ENCODE data around the gene ADAM8.

The ADAM8 gene

DNA sequence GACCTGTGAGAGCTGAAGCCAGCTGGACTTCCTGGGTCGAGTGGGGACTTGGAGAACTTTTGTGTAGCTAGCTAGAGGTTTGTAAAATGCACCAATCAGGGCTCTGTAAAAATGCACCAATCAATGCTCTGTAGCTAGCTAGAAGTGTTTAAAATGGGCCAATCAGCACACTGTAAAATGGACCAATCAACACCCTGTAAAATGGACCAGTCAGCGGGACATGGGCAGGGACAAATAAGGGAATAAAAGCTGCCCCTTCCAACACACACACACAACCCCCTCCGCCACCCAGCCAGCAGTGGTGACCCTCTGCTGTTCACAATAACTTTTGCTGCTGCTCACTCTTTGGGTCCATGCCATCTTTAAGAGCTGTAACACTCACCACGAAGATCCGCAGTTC is 39.2 kb upstream of the ADAM8 start:
- H3K27ac ChIP-seq (ENCODE audit: low read length): no peak overlapping the region
- peaks cover 8% of the 10 kb centered on the region for H3K27me3 ChIP-seq (ENCODE audit: low read depth, low read length)
- peaks cover 0 to 7% of the 10 kb centered on the region in 2 donors for H3K4me1 ChIP-seq (ENCODE audit: control insufficient read depth in 1 of 2, insufficient read depth in 2 of 2, low read length in 2 of 2)
- H3K9me3 ChIP-seq (ENCODE audit: control insufficient read depth in 1 of 2, low read length in 2 of 2): peaks cover 0 to under 1% of the 10 kb centered on the region in 2 donors
- H3K36me3 ChIP-seq (ENCODE audit: control insufficient read depth in 1 of 2, insufficient read depth in 2 of 2, low read length in 2 of 2): peaks cover 0 to 22% of the 10 kb centered on the region in 2 donors
- H3K4me3 ChIP-seq (ENCODE audit: low read depth in 1 of 2, low read length in 2 of 2): no peak overlapping the region

DNA sequence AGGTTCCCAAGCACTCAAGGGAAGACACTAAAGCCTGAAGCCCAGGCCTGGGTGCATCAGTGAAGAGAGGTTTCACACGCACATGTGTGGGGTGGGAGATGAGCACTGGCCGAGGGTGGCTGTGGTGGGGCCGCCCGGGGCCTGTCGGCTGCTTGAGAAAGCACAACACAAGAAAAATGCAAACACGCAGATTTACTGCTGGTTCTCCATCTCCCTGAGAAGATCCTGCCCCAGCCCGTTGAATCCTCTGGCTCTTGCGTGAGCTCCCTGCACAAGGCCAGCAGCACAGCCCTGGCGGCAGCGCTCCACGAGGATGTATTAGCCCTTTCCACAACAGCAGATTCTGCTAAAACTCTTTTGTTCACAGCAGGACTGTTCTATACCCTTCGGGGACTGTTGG is 38.2 kb upstream of the ADAM8 start:
- Histone ChIP-seq H3K27me3 (ENCODE audit: low read depth, low read length) (peaks cover 8% of the 10 kb centered on the region), H3K36me3 (ENCODE audit: control insufficient read depth in 1 of 2, insufficient read depth in 2 of 2, low read length in 2 of 2) (peaks cover 0 to 32% of the 10 kb centered on the region in 2 donors), H3K27ac (ENCODE audit: low read length) (no peak overlapping the region)

DNA sequence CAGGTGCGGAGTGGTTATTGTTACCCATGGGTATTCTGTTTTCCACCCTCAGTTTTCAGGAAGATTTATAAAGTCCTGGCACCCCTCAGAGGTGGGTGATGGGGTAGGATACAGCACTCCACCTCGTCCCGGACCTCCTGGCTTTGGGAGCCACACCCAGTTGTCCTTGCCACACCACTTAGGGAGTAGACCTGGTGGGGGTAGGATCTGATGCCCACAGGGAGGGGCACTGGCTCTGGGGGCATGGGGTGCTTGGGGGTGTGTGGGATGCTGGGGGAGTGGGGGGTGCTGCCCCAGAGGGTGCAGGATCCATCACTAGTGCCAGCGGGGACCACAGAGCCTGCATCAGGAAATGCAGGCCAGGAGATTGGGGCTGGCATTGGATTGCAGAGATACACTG is 36.5 kb upstream of the ADAM8 start:
- Histone ChIP-seq H3K27ac (ENCODE audit: low read length) (no peak overlapping the region), H3K4me3 (ENCODE audit: low read depth in 1 of 2, low read length in 2 of 2) (no peak overlapping the region), H3K9me3 (ENCODE audit: control insufficient read depth in 1 of 2, low read length in 2 of 2) (no peaks in the 10 kb centered on the region), H3K36me3 (ENCODE audit: control insufficient read depth in 1 of 2, insufficient read depth in 2 of 2, low read length in 2 of 2) (peaks cover 0 to 39% of the 10 kb centered on the region in 2 donors), H3K4me1 (ENCODE audit: control insufficient read depth in 1 of 2, insufficient read depth in 2 of 2, low read length in 2 of 2) (peaks cover 0 to 4% of the 10 kb centered on the region in 2 donors), H3K27me3 (ENCODE audit: low read depth, low read length) (no peaks in the 10 kb centered on the region)

More for the DNA sequence above, 38.2 kb upstream of the ADAM8 start:
- Histone ChIP-seq H3K4me1 (ENCODE audit: control insufficient read depth in 1 of 2, insufficient read depth in 2 of 2, low read length in 2 of 2) (peaks cover 0 to 7% of the 10 kb centered on the region in 2 donors), H3K4me3 (ENCODE audit: low read depth in 1 of 2, low read length in 2 of 2) (no peak overlapping the region), H3K9me3 (ENCODE audit: control insufficient read depth in 1 of 2, low read length in 2 of 2) (no peaks in the 10 kb centered on the region)

DNA sequence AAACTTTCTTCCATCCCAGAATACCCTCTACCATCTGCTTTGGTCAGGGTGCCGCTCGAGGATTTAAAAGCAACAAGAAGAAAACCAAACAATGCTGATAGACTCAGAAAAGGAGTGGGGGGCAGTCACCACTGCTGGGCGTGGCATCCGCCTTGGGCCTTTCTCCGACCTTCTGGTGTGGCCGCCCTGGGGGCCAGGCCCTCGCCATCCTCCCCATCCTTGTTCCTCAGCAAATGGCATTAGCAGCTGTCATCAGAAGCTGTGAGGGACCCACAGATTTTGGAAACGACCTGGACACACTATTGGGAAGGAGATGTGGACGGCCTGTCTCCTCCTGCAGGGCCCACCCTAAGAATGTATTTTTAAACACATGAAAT is 36.1 kb upstream of the ADAM8 start:
- H3K4me3 ChIP-seq (ENCODE audit: low read depth in 1 of 2, low read length in 2 of 2): no peak overlapping the region
- H3K4me1 ChIP-seq (ENCODE audit: control insufficient read depth in 1 of 2, insufficient read depth in 2 of 2, low read length in 2 of 2): peaks cover 0 to 7% of the 10 kb centered on the region in 2 donors
- H3K27me3 ChIP-seq (ENCODE audit: low read depth, low read length): no peaks in the 10 kb centered on the region
- no peaks in the 10 kb centered on the region for H3K9me3 ChIP-seq (ENCODE audit: control insufficient read depth in 1 of 2, low read length in 2 of 2)
- H3K36me3 ChIP-seq (ENCODE audit: control insufficient read depth in 1 of 2, insufficient read depth in 2 of 2, low read length in 2 of 2): peaks cover 0 to 40% of the 10 kb centered on the region in 2 donors
- no peak overlapping the region for H3K27ac ChIP-seq (ENCODE audit: low read length)

DNA sequence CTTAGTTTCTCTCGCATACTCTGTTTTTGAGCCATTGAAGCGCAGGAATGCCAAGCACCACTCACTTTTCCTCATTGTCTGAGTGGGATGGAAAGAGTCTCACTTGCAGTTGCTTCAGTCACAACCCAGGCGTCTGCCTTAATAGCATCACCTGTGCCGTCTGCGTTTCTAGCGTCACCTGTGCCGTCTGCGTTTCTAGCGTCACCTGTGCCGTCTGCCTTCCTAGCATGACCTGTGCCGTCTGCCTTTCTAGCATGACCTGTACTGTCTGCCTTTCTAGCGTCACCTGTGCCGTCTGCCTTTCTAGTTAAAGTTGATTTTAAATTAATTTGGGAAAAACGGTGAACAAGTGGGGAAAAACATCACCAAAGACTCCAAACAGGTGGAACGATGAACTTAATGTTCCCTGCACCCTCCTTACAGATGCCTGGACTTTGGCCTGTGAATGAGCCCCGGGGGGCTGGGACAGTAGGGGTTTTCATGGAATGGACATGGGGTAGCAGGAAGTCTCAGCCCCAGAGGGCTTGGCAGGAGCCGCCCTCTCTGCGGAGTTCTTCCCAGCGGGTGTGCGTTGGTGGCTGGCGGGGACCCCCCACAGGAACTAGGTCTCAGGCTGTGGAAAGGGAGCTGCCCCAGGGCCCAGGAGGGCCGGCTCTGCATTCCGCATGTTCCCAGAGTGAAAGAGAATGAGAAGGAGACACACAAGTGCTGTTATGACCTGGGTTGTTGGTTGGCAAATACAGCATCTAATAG is 35.5 kb upstream of the ADAM8 start:
- peaks cover 0 to 40% of the 10 kb centered on the region in 2 donors for H3K36me3 ChIP-seq (ENCODE audit: control insufficient read depth in 1 of 2, insufficient read depth in 2 of 2, low read length in 2 of 2)
- no peaks in the 10 kb centered on the region for H3K27me3 ChIP-seq (ENCODE audit: low read depth, low read length)
- H3K9me3 ChIP-seq (ENCODE audit: control insufficient read depth in 1 of 2, low read length in 2 of 2): no peaks in the 10 kb centered on the region
- no peak overlapping the region for H3K4me3 ChIP-seq (ENCODE audit: low read depth in 1 of 2, low read length in 2 of 2)
- H3K4me1 ChIP-seq (ENCODE audit: control insufficient read depth in 1 of 2, insufficient read depth in 2 of 2, low read length in 2 of 2): peaks cover 4 to 13% of the 10 kb centered on the region in 2 donors
- H3K27ac ChIP-seq (ENCODE audit: low read length): no peak overlapping the region

DNA sequence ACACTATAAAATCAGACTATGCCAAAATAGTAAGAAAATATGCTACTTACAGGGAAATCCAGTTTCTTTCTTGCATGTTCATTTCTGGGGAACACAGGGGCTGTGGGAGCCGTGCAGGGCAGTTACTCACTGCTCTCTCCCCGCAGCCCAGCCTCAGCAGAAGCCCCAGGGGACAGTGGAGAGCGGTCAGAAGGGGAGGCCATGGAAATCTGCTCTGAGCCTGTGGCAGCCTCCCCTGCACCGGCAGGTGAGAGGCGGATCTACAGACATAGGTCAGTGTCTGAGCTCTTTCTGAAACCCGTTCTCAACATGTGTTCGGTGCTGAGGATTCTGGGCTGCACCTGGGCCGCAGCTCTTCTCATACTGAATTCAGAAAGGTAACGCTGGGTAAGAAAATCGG is 34.9 kb upstream of the ADAM8 start:
- no peaks in the 10 kb centered on the region for H3K9me3 ChIP-seq (ENCODE audit: control insufficient read depth in 1 of 2, low read length in 2 of 2)
- H3K27me3 ChIP-seq (ENCODE audit: low read depth, low read length): no peaks in the 10 kb centered on the region
- H3K27ac ChIP-seq (ENCODE audit: low read length): no peak overlapping the region
- H3K4me1 ChIP-seq (ENCODE audit: control insufficient read depth in 1 of 2, insufficient read depth in 2 of 2, low read length in 2 of 2): peaks cover 8 to 19% of the 10 kb centered on the region in 2 donors
- H3K36me3 ChIP-seq (ENCODE audit: control insufficient read depth in 1 of 2, insufficient read depth in 2 of 2, low read length in 2 of 2): peaks cover 0 to 40% of the 10 kb centered on the region in 2 donors
- no peak overlapping the region for H3K4me3 ChIP-seq (ENCODE audit: low read depth in 1 of 2, low read length in 2 of 2)

DNA sequence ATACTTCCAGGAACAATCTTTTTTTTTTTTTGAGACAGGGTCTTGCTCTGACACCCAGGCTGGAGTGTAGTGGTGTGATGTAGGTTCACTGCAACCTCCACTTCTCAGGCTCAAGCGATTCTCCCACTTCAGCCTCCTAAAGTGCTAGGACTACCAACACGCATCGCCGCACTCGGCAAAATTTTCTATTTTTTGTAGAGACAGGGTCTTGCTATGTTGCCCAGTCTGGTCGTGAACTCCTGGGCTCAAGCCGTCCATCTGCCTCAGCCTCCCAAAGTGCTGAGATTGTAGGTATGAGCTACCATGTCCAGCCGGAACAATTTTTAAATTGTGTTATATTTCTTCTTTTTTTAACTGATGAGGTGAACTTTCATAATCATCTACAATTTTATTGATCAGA is 34.1 kb upstream of the ADAM8 start:
- Histone ChIP-seq H3K4me1 (ENCODE audit: control insufficient read depth in 1 of 2, insufficient read depth in 2 of 2, low read length in 2 of 2) (peaks cover 8 to 27% of the 10 kb centered on the region in 2 donors), H3K4me3 (ENCODE audit: low read depth in 1 of 2, low read length in 2 of 2) (no peak overlapping the region), H3K27me3 (ENCODE audit: low read depth, low read length) (no peaks in the 10 kb centered on the region), H3K9me3 (ENCODE audit: control insufficient read depth in 1 of 2, low read length in 2 of 2) (no peaks in the 10 kb centered on the region), H3K27ac (ENCODE audit: low read length) (no peak overlapping the region), H3K36me3 (ENCODE audit: control insufficient read depth in 1 of 2, insufficient read depth in 2 of 2, low read length in 2 of 2) (peaks cover 0 to 40% of the 10 kb centered on the region in 2 donors)

DNA sequence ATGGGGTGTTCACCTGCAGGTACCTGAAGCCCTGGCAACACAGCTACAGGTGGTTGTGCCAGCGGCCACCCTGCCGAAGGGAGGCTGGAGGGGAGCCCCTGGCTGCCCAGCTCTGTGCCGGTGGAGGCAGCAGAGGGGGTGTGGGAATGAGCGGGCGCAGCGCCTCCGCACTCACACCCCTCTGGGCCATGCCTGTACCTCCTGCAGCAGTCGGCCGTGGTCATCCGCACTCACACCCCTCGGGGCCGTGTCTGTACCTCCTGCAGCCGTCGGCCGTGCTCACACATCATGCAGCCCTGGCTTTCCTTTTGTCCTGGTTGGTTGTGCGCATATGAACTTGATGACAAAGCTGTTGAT is 33.7 kb upstream of the ADAM8 start:
- peaks cover 0 to 40% of the 10 kb centered on the region in 2 donors for H3K36me3 ChIP-seq (ENCODE audit: control insufficient read depth in 1 of 2, insufficient read depth in 2 of 2, low read length in 2 of 2)
- no peaks in the 10 kb centered on the region for H3K9me3 ChIP-seq (ENCODE audit: control insufficient read depth in 1 of 2, low read length in 2 of 2)
- H3K4me1 ChIP-seq (ENCODE audit: control insufficient read depth in 1 of 2, insufficient read depth in 2 of 2, low read length in 2 of 2): peaks cover 8 to 31% of the 10 kb centered on the region in 2 donors
- no peak overlapping the region for H3K4me3 ChIP-seq (ENCODE audit: low read depth in 1 of 2, low read length in 2 of 2)
- no peaks in the 10 kb centered on the region for H3K27me3 ChIP-seq (ENCODE audit: low read depth, low read length)
- H3K27ac ChIP-seq (ENCODE audit: low read length): no peak overlapping the region

DNA sequence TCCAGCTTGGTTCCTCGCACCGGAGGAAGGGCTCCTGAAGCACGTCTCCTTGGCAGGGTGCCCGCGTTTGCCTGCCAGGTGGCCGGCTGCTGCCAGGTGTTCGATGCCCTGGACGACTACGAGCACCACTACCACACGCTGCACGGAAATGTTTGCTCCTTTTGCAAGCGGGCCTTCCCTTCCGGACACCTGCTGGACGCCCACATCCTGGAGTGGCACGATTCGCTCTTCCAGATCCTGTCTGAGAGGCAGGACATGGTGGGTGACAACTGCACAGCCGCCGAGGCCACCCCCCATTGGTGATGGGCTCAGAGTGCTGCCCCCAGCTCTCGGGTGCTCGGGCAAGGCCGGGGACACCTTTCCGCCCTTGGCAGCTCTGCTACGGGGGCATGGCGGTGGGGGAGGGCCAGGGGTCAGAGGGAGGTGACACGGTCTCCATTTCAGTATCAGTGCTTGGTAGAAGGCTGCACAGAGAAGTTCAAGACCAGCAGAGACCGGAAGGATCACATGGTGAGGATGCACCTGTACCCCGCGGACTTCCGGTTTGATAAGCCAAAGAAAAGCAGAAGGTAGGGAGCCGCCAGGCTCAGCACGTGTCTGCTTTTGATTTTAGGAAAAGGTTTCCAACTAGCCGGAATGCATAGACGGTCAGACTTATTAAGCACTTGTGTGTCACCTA is 33.2 kb upstream of the ADAM8 start:
- peaks cover 0 to 40% of the 10 kb centered on the region in 2 donors for H3K36me3 ChIP-seq (ENCODE audit: control insufficient read depth in 1 of 2, insufficient read depth in 2 of 2, low read length in 2 of 2)
- no peaks in the 10 kb centered on the region for H3K9me3 ChIP-seq (ENCODE audit: control insufficient read depth in 1 of 2, low read length in 2 of 2)
- peak overlapping the region; percentile 45 for H3K27ac ChIP-seq (ENCODE audit: low read length)
- no peaks in the 10 kb centered on the region for H3K27me3 ChIP-seq (ENCODE audit: low read depth, low read length)
- peak overlapping the region; percentile 39 to 90 for H3K4me3 ChIP-seq (ENCODE audit: low read depth in 1 of 2, low read length in 2 of 2)
- peaks cover 8 to 34% of the 10 kb centered on the region in 2 donors for H3K4me1 ChIP-seq (ENCODE audit: control insufficient read depth in 1 of 2, insufficient read depth in 2 of 2, low read length in 2 of 2)

DNA sequence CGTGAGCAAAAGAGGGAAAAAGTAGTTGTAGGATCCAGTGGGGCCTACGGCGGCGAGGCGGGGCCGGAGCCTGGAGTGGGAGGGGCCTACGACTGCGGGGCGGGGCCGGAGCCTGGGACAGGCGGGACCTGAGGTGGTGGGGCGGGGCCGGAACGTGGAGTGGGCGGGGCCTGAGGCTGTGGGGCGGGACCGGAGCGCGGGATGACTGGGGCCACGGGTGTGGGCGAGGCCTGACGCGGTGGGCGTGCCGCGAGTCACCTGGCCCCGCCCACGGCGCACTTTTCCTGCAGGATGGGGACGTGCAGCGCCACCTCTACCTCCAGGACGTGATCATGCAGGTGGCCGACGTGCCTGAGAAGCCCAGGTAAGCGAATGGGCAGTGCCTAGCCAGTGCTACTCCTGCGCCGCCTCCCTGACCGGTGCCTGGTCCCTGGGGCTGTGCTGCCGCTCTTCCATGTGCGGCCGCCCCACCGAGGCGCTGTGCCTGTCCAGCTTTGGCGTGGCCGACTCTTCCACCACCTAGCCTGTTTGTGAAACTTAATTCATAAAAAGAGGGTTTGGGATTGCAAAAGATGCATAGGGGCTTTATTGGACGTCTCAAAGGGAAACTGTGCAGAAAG is 32.5 kb upstream of the ADAM8 start:
- H3K9me3 ChIP-seq (ENCODE audit: control insufficient read depth in 1 of 2, low read length in 2 of 2): no peaks in the 10 kb centered on the region
- H3K36me3 ChIP-seq (ENCODE audit: control insufficient read depth in 1 of 2, insufficient read depth in 2 of 2, low read length in 2 of 2): peaks cover 0 to 40% of the 10 kb centered on the region in 2 donors
- H3K27me3 ChIP-seq (ENCODE audit: low read depth, low read length): no peaks in the 10 kb centered on the region
- peak overlapping the region; percentile 96 for H3K27ac ChIP-seq (ENCODE audit: low read length)
- peaks cover 8 to 34% of the 10 kb centered on the region in 2 donors for H3K4me1 ChIP-seq (ENCODE audit: control insufficient read depth in 1 of 2, insufficient read depth in 2 of 2, low read length in 2 of 2)
- peak overlapping the region; percentile 90 to 98 for H3K4me3 ChIP-seq (ENCODE audit: low read depth in 1 of 2, low read length in 2 of 2)

DNA sequence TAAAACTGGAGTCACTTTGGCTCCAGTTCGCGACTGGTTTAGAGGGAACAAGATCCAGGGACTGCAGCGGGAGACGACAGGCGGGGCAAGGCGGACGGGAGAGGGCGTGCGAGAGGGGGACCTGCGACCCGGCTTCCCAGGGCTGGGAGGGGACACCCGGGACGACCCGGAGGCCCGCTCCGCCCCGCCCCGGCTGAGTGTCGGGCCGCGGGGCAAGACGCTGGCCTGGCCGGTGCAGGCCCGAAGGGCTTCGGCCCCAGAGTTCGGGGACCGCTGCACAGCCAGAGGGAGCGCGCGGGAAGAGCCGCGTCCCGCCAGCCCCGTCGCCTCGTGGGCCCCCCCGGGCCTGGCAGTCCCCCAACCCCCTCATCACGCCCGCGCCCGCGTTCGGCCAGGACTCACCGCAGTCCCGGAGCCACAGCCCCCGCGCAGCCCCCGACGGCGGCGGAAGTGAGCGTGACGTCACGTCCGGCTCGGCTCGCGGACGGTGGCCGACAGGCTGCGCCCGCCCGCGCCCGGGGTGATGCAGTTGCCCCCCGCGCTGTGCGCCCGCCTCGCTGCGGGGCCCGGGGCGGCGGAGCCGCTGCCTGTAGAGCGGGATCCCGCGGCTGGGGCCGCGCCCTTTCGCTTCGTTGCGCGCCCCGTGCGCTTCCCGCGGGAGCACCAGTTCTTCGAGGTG is 31.9 kb upstream of the ADAM8 start, which contains the start of the genes TUBGCP2 and ZNF511:
Gene TUBGCP2, minus strand, starts transcription at position 452 of the 679 bp plus-strand sequence. CDS start 5,931 bp downstream, outside the sequence.
Gene ZNF511, plus strand, starts transcription at position 494 of the 679 bp plus-strand sequence. Its CDS starts 30 bp downstream, at position 524.
- peak within 1 kb of the TSS; percentile 96 for H3K27ac ChIP-seq (ENCODE audit: low read length)
- H3K4me1 ChIP-seq (ENCODE audit: control insufficient read depth in 1 of 2, insufficient read depth in 2 of 2, low read length in 2 of 2): peaks cover 8 to 34% of the 10 kb centered on the region in 2 donors
- no peaks in the 10 kb centered on the region for H3K27me3 ChIP-seq (ENCODE audit: low read depth, low read length)
- no peaks in the 10 kb centered on the region for H3K9me3 ChIP-seq (ENCODE audit: control insufficient read depth in 1 of 2, low read length in 2 of 2)
- peaks cover 0 to 40% of the 10 kb centered on the region in 2 donors for H3K36me3 ChIP-seq (ENCODE audit: control insufficient read depth in 1 of 2, insufficient read depth in 2 of 2, low read length in 2 of 2)
- H3K4me3 ChIP-seq (ENCODE audit: low read depth in 1 of 2, low read length in 2 of 2): peak within 1 kb of the TSS; percentile 90 to 98
